HAP-1 (cell line): Measurements from ENCODE around the gene ZNF212.
A peak's percentile ranks its signal among the peaks of the same experiment; 100 is the strongest.
"Not testable (repeated sequence)": the region's sequence is repeated elsewhere in the genome, so short reads cannot be mapped to it uniquely, and the experiment has no call there.

Experiments used
- DNase-seq, 2 experiments: peaks; one replicate each; pipeline ENCODE4 v3.0.0-alpha.2; 2016 to 2020; ENCODE audit warnings: low spot score in 2 of 2
- H3K27me3 ChIP-seq: fragments of 250-450 bp; sonication (Bioruptor Pico); 2 replicates; pipeline ENCODE4 v1.5.1; 2020; ENCODE audit warnings: low read depth, mild to moderate bottlenecking, moderate library complexity
- H3K36me3 ChIP-seq: fragments of 250-450 bp; sonication (Bioruptor Pico); replicated peaks from 2 replicates; pipeline ENCODE4 v1.5.1; 2020; ENCODE audit warnings: mild to moderate bottlenecking
- H3K4me1 ChIP-seq: fragments of 250-450 bp; sonication (Bioruptor Pico); 2 replicates; pipeline ENCODE4 v1.5.1; 2020; ENCODE audit warnings: mild to moderate bottlenecking
- H3K4me3 ChIP-seq: fragments of 250-450 bp; sonication (Bioruptor Pico); 2 replicates; pipeline ENCODE4 v1.5.1; 2020; ENCODE audit warnings: mild to moderate bottlenecking, moderate library complexity
- H3K9me3 ChIP-seq: fragments of 250-450 bp; sonication (Bioruptor Pico); 2 replicates; pipeline ENCODE4 v1.5.1; 2020; ENCODE audit warnings: mild to moderate bottlenecking, moderate library complexity
- in situ Hi-C: fragments of 300-500 bp; cut with MboI; formaldehyde crosslinking; loops from 3 replicates; pipeline ENCODE4 v1.14.3; 2020; ENCODE audit warnings: low sequenced_read_pairs, inconsistent platforms, mixed read lengths

ZNF212 gene

GRCh38 chr7:149209518-149210269, 29.8 kb upstream of the ZNF212 start:
- Histone ChIP-seq H3K27me3 (no peaks in the 10 kb centered on the region), H3K9me3 (no peaks in the 10 kb centered on the region), H3K36me3 (peaks cover 94% of the 10 kb centered on the region), H3K4me3 (no peak overlapping the region), H3K4me1 (no peaks in the 10 kb centered on the region)
- DNase-seq, result peak; percentile 50 to 77
- in situ Hi-C loops, result no loop called here

DNA sequence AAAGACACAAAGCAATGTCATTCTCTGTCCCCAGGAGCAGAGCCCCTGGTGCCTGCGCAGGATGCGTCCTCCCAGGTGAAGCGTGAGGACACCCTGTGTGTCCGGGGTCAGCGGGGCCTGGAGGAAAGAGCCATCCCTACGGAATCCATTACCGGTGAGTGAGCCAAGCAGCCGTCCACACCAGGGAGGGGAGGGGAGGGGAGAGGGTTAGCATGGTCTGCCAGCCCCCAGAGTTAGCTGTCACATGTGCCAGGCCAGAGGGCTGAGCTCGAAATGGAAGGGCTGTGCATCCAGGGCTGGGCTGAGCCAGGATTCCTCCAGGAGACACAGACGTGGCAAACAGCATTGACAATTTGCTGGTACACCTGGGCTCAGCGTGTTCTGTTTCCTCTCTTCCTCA, 28.9 kb upstream of the ZNF212 start:
- no peaks in the 10 kb centered on the region for H3K9me3 ChIP-seq
- in situ Hi-C loops, result no loop called here
- no peak for DNase-seq
- H3K36me3 ChIP-seq, result peaks cover 92% of the 10 kb centered on the region
- H3K27me3 ChIP-seq, result no peaks in the 10 kb centered on the region
- no peaks in the 10 kb centered on the region for H3K4me1 ChIP-seq
- no peak overlapping the region for H3K4me3 ChIP-seq

- no peak overlapping the region for H3K4me3 ChIP-seq
- peaks cover 9% of the 10 kb centered on the region for H3K4me1 ChIP-seq
- H3K36me3 ChIP-seq, result peaks cover 79% of the 10 kb centered on the region
- in situ Hi-C loops, result no loop called here
- no peaks in the 10 kb centered on the region for H3K9me3 ChIP-seq
- DNase-seq, result no peak
- H3K27me3 ChIP-seq, result no peaks in the 10 kb centered on the region
These were observed 25.3 kb upstream of the ZNF212 start for GRCh38 chr7:149214020-149214720.

- Histone ChIP-seq H3K27me3 (no peaks in the 10 kb centered on the region), H3K4me1 (peaks cover 16% of the 10 kb centered on the region), H3K4me3 (no peak overlapping the region), H3K9me3 (no peaks in the 10 kb centered on the region; the same call in 1 of the 2 replicates), H3K36me3 (peaks cover 70% of the 10 kb centered on the region)
- in situ Hi-C loops, result no loop called here
- DNase-seq, result no peak
These were observed 23.0 kb upstream of the ZNF212 start for GRCh38 chr7:149216402-149216801.

GRCh38 chr7:149217570-149217969, 21.9 kb upstream of the ZNF212 start:
- in situ Hi-C loops, result no loop called here
- no peak for DNase-seq
- H3K4me3 ChIP-seq, result no peak overlapping the region
- no peaks in the 10 kb centered on the region for H3K27me3 ChIP-seq
- peaks cover 16% of the 10 kb centered on the region for H3K4me1 ChIP-seq
- no peaks in the 10 kb centered on the region; the same call in 1 of the 2 replicates for H3K9me3 ChIP-seq
- peaks cover 59% of the 10 kb centered on the region for H3K36me3 ChIP-seq

DNA sequence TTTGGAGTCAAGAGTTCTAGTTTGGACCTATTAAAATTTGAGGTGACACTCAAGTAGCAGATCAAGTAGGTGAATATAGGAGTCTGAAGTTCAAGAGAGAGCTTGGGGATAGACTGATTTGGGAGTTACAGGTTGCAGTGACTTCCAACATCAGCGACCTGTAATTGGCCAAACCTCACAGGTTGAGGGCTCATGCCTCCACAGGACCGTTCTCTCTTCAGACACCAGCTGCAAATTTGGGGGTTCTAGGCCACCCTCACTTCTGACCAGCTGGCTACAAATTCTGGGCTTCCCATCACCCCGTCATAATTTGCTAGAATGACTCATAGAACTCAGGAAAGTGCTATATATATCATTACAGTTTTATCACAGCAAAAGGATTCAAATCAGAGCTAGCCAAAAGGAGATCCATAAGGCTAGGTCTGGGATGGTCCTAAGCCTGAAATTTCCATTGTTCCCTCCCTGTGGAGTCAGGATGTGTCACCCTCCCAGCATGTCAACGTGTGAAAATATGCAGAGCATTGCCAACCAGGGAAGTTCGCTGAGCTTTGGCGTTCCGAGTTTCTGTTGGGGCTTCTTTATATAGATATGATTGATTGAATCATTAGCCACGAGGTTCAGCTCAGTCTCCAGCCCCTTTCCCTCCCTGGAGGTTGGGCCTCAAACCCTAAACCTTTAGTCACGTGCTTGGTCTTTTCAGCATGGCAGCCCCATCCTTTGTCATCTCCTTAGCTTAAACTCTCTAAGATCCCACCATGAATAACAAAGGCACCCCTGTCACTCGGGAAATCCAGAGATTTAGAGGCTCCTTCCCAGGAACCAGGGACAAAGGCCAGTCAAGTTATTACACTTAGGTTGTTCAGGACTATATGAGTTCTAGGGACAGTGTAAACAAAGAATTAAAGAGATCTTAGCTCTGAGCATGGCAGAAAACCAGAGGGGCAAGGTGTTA, 20.7 kb upstream of the ZNF212 start:
- in situ Hi-C loops, result no loop called here
- Histone ChIP-seq H3K36me3 (peaks cover 47% of the 10 kb centered on the region), H3K27me3 (no peaks in the 10 kb centered on the region), H3K4me3 (no peak overlapping the region), H3K9me3 (no peaks in the 10 kb centered on the region; the same call in 1 of the 2 replicates), H3K4me1 (peaks cover 16% of the 10 kb centered on the region)
- DNase-seq, result peak; percentile 87 to 96

GRCh38 chr7:149220534-149220933, 18.9 kb upstream of the ZNF212 start:
- Histone ChIP-seq H3K36me3 (peaks cover 41% of the 10 kb centered on the region), H3K27me3 (no peaks in the 10 kb centered on the region), H3K4me3 (no peak overlapping the region), H3K9me3 (no peaks in the 10 kb centered on the region; the same call in 1 of the 2 replicates), H3K4me1 (peaks cover 16% of the 10 kb centered on the region)
- in situ Hi-C loops, result no loop called here
- DNase-seq, result no peak

GRCh38 chr7:149223176-149223575, 16.3 kb upstream of the ZNF212 start:
- in situ Hi-C loops, result no loop called here
- H3K4me1 ChIP-seq, result peaks cover 15% of the 10 kb centered on the region
- no peak for DNase-seq
- H3K27me3 ChIP-seq, result no peaks in the 10 kb centered on the region
- no peak overlapping the region for H3K4me3 ChIP-seq
- peaks cover 25% of the 10 kb centered on the region for H3K36me3 ChIP-seq
- no peaks in the 10 kb centered on the region; the same call in 1 of the 2 replicates for H3K9me3 ChIP-seq

- H3K4me1 ChIP-seq, result peaks cover 10% of the 10 kb centered on the region
- DNase-seq, result no peak
- in situ Hi-C loops, result no loop called here
- H3K9me3 ChIP-seq, result no peaks in the 10 kb centered on the region; the same call in 1 of the 2 replicates
- no peak overlapping the region for H3K4me3 ChIP-seq
- H3K27me3 ChIP-seq, result no peaks in the 10 kb centered on the region
- peaks cover 25% of the 10 kb centered on the region for H3K36me3 ChIP-seq
These were observed 15.7 kb upstream of the ZNF212 start for GRCh38 chr7:149223761-149224160.

DNA sequence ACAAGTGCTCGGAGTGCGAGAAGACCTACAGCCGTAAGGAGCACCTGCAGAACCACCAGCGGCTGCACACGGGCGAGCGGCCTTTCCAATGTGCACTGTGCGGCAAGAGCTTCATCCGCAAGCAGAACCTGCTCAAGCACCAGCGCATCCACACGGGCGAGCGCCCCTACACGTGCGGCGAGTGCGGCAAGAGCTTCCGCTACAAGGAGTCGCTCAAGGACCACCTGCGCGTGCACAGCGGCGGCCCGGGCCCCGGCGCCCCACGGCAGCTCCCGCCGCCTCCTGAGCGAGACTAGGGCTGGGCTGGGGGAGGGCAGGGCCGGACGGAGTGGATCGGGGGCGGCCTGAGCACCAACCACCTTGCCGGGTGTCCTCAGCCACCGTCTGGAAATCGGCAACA, 15.1 kb upstream of the ZNF212 start:
- no peak for DNase-seq
- Histone ChIP-seq H3K4me1 (peaks cover 5% of the 10 kb centered on the region), H3K27me3 (no peaks in the 10 kb centered on the region), H3K9me3 (no peaks in the 10 kb centered on the region; the same call in 1 of the 2 replicates), H3K4me3 (no peak overlapping the region), H3K36me3 (peaks cover 25% of the 10 kb centered on the region)
- in situ Hi-C loops, result no loop called here

GRCh38 chr7:149225106-149225505, 14.3 kb upstream of the ZNF212 start:
- Histone ChIP-seq H3K9me3 (no peaks in the 10 kb centered on the region), H3K4me1 (no peaks in the 10 kb centered on the region), H3K36me3 (peaks cover 19% of the 10 kb centered on the region), H3K4me3 (no peak overlapping the region), H3K27me3 (no peaks in the 10 kb centered on the region)
- in situ Hi-C loops, result no loop called here
- DNase-seq, result no peak

DNA sequence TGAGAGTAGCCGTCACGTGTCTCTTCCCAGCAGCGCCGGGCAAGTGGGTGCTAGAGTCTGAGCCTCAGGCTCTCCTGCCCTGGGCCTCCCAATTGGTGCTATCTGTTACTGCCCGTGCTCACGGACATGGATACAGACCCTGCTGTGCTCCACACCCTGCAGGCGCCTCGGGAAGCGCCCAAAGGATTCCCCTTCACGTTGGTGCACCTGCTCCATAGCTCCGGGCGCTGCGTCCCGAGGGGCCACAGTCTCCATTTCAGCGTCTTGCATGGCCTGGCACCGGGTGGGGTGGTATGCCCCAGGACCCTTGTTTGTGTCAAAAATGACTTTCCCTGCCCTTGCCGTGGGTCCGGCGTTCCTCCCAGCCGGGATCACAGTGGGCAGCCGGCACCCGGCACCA, 13.8 kb upstream of the ZNF212 start:
- no peak overlapping the region for H3K4me3 ChIP-seq
- no peak for DNase-seq

GRCh38 chr7:149226366-149226765, 13.1 kb upstream of the ZNF212 start:
- DNase-seq, H3K4me1 ChIP-seq, H3K27me3 ChIP-seq, H3K4me3 ChIP-seq, H3K9me3 ChIP-seq, in situ Hi-C loops: not testable (repeated sequence)
- H3K36me3 ChIP-seq, result peaks cover 12% of the 10 kb centered on the region

More for the DNA sequence above, 13.8 kb upstream of the ZNF212 start:
- in situ Hi-C loops, result no loop called here
- Histone ChIP-seq H3K27me3 (no peaks in the 10 kb centered on the region), H3K9me3 (no peaks in the 10 kb centered on the region), H3K36me3 (peaks cover 16% of the 10 kb centered on the region), H3K4me1 (no peaks in the 10 kb centered on the region)
